Suprapubic skin (tissue), 3 donors: ENCODE results near the gene ABCC2.

Experiments used
- CTCF ChIP-seq, 2 donors: fragments of 200-600 bp in 1 of 2; fragments of 450-650 bp in 1 of 2; sonication (generic) in 1 of 2; IDR thresholded peaks; one replicate each; pipeline ENCODE4 v1.5.1; 2016 to 2019; ENCODE audit warnings: antibody characterized with exemption in 2 of 2, mild to moderate bottlenecking in 1 of 2, moderate library complexity in 1 of 2
- POLR2A ChIP-seq, 2 donors: fragments of 450-650 bp; IDR thresholded peaks; one replicate each; pipeline ENCODE4 v1.6.1; 2017; ENCODE audit warnings: antibody characterized with exemption in 2 of 2, mild to moderate bottlenecking in 2 of 2, moderate library complexity in 2 of 2

GRCh38 chr10:99733366-99733765, 49.1 kb upstream of the ABCC2 start:
- no peak for TF ChIP-seq CTCF (IDR thresholded peaks at IDR 0.05)
- no peak for TF ChIP-seq POLR2A (IDR thresholded peaks at IDR 0.05)
